HG03025 (cell line): Measurements from ENCODE around the gene SSU72.
"Not testable (repeated sequence)": the region's sequence is repeated elsewhere in the genome, so short reads cannot be mapped to it uniquely, and the experiment has no call there.

Experiments used
- ATAC-seq: cut with Tn5 transposase; IDR thresholded peaks from one replicate; pipeline ENCODE4 v1.9.1; 2021; ENCODE audit warnings: mild to moderate bottlenecking, moderate library complexity; ENCODE audit not compliant: unreplicated experiment, low FRiP score

Gene SSU72

DNA sequence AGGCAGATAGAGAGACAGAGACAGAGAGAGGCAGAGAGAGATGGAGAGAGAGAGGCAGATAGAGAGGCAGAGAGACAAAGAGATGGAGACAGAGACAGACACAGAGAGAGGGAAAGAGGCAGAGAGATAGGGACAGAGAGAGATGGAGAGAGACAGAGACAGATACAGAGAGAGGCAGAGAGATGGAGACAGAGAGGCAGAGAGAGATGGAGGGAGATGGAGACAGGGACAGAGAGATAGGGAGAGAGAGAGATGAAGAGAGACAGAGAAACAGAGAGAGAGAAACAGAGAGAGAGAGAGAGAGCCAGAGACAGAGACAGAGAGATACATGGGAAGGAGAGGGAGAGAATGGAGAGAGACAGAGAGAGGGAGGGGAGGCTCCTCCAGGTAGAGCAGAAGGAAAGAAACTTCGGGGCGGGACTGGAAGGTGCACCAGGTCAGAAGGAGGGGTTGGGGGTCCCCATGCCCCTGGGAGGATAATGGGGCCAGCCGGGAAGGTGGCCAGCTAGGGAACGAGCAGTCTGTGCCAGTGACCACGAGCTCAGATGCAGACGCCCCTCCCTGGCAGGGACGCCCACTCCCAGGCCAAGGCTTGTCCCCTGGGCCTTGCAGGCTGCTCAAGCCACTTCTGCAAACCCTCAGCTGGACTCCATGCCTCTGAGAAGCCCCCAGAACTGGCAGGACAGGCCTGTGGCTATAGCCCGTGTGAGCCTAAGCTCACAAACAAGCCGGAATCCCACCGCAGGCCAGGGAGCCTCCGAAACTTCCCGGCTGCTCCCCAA lies 22.0 kb upstream of the SSU72 start:
- no peak for ATAC-seq

DNA sequence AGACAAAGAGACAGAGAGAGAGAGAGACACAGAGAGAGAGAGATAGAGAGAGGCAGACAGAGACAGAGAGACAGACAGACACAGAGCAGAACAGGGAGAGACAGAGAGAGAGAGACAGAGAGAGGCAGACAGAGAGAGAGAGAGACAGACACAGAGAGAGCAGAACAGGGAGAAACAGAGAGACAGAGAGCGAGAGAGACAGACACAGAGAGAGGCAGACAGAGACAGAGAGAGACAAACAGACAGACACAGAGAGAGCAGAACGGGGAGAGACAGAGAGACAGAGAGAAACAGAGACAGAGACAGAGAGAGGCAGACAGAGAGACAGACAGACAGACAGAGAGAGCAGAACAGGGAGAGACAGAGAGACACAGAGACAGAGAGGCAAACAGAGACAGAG lies 20.7 kb upstream of the SSU72 start:
- not testable (repeated sequence) for ATAC-seq

DNA sequence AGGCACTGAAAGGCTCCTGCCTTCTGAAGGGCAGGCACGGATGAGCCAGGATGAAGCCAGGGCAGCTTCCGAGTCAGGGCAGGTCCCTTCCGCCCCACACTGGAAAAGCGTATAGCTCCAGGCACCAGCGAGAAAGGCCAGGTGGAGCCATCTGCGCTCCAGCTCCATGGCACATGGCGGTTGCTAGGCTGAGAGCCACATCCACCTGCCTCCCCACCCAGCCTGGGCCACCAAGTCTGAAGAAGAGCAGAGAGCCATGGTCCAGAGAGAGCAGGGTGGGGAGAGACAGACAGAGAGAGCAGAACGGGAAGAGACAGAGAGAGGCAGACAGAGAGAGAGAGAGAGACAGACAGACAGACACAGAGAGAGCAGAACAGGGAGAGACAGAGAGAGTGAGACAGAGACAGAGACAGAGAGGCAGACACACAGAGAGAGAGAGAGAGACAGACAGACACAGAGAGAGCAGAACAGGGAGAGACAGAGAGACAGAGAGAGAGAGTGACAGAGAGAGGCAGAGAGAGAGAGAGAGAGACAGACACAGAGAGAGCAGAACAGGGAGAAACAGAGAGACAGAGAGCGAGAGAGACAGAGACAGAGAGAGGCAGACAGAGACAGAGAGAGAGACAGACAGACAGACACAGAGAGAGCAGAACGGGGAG lies 20.1 kb upstream of the SSU72 start:
- no peak for ATAC-seq

DNA sequence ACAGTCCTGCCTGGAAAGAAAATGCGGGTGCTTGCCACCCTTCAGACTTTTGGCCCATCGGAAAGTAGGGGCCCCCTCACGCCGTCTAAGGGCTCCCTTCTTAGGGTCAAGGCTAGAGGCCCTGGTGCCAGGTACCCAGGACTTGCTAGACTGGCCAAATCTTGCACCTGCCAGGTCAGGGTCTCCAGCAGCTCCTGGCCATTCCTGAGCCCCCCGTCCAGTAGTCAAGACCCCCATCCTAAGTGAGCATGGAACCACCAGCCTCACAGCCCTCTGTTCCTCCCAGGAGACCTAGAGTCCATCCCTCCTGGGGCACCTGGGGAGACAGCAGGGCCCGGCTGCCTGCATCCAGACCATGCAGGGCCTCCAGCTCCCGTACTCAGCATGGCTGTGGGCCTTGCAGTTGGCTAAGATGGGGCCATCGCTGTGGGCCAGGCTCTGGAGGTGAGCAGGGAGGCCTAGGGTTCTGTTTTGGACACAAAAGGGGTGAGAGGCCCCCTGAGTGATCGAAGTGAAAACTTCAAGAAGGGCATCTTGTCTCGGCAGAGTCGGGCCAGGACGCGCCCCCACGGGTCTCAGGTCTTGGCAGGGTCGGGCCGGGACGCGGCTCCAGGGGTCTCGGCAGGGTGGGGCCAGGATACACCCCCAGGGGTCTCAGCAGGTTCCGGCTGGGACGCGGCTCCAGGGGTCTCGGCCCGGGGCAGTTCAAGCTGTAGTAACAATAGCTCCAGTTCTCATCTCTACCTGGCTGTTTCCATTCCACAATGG lies 19.4 kb upstream of the SSU72 start:
- ATAC-seq: no peak

DNA sequence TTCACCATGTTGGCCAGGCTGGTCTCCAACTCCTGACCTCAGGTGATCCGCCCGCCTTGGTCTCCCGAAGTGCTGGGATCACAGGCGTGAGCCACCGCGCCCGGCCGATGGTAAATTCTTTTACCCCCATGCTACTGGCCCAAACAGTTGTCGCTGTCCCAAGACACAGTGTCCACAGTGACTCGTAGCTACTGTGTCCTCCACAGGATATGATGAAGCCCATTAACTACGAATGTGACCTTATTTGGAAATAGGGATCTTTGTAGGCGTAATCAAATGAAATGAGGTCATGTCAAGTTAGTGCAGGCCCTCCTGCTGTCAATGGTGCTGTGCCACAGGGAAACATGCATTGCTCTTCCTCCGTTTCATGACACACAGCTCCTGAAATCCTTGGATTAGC lies 16.8 kb upstream of the SSU72 start:
- ATAC-seq: no peak

DNA sequence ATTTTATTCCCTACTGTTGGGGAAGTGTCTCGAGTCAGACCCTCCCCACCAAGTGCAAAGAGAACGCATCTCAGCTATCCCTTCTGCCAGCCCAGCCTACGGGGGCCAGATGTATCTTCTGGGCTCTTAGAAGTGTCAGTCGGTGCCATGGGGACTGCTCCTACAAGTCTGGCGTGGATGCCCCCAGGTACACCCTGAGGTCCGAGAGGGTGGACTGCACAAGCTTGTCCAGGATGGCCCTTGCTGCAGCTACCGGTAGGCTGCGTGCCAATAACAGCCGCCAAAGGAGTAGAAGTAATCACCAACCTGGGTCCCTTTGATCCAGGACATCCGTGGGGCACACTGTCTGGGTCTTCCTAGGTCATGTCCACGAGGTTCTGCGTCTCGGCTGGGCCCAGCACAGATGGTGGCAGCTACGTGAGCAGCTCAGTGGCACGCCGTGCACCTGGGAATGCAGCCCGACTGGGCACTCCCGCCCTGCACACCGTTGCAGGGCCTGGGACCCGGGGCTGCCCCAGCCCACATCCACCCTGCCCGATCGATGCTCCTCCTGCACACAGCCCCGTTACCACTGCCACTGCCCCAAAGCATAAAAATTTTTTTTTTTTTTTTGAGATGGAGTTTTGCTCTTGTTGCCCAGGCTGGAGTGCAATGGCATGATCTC lies 8.8 kb upstream of the SSU72 start:
- ATAC-seq: no peak

DNA sequence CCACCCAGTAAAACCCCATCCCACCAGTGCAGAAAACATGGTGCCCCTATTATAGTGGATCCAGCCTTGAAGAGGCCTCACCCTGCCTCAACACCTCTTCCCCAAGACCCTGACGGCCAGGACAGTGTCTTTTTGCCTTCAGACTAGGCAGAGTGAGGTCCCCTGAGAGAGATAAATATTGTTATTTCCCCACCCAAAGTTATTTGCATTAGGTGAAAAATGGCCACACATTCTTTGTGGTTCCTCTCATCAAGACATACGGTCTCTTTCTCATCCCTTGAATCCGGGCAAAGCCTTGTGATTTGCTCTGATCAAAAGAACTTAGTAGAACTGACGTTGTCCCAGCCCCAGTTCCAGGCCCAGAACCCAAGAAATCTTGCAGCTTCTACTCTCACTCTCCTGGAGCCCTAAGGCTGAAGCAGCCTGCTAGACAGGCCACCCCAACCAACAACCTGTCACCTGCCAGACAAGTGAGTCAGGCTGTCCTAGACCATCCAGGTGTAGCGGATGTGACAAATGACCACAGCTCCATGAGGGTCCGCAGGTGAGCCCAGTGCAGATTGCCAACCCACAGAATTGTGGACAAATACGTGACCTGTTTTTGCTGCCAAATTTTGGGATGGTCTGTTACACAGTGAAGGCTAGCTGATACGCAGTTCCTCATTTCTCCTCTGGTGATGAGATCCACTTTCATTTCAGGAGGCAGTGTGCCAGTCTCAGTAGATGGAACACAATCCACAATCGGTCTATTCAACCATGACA lies 8.1 kb upstream of the SSU72 start:
- no peak for ATAC-seq

DNA sequence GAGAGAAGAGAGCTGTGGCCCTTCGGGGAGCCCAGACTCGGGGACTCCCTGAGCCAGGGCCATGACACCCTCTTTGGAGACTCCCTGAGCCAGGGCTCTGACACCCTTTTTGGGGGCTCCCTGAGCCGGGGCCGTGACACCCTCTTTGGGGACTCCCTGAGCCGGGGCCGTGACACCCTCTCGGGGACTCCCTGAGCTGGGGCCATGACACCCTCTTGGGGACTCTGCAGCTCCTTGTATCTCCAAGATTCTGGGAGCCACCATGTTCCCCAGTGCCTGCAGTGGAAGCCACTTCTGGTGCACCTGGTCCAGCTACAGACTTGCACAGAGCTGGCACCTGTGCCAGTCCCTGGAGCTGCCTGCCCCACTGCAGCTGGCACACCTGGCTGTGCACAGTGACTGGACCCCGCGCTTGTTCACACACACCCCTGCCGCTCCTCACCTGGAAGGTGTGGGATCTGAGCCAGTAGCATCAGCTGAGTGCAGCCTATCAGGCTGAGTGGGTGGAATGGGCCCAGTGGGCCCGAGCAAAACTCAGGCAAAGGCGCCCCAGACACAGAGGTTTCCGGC lies 3.8 kb upstream of the SSU72 start:
- ATAC-seq: no peak

DNA sequence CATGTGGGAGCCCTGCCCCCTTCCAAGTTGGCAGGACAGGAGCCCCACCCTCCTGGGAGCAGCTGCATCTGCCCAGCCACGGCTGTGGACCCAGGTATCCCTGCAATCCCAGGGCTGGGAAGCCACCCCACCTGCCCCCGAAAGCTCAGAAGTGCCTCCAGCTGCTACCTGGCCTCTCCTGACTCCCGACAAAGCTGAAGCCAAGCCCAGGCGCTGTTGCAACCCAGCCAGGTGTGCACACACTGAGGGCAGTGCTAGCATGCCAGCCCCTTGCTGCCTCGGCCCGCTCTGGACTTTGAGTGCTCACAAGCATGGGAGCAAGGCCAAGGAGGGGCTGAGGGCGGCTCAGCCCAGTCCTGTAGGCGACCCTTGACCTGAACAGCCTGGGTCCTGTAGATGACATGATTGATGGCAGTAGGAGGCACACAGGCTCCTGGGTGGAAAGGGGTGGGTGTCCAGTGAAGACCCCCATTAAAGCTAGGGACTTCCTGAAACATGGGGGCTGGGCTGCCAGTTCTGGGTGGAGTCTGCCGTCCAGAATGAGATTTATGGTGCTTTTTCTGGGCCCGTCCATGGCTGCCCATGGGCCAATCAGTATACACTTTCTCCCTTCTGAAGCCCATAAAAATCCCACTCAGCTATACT lies 2.8 kb upstream of the SSU72 start:
- no peak for ATAC-seq

DNA sequence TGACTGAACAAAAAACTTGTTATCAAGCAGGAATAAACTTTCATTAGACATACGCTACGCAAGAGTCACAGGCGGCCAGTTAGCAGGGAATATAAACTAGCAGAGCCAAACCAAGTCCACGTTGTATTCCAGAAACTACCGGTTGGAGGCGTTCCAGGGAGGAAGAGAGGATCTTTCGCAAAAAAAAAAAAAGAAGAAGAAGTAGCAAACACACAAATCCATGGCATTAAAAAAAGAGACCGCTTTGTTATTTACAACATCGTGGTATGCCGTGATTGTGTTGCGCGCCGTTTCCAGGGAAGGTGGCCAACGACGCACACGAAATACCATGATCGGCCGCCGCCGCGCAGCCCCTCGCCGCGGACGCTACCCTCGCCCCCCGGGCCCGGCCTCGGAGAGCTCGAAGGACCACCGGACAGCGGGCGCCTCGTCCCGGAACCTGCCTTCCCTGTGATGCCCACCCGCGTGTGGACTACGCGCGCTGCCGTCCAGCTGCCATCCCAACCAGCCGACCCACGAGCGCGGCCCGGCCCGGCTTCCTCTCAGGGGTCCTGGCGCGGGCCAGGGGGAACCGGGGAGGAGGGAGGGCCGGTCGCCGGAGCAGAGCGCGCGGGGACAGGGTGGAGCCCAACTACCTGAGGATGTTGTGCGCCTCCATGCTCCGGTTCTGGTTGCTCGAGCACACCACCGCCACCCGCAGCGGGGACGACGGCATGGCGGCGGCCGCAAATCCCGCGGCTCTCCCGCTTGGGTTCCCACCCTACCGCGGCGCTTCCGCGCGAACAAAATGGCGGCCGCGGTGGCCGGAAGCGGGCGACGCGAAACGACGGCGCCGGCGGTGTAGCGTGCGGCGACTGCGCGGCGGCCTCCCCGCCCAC lies 581 bp downstream of the SSU72 start:
- ATAC-seq: peak; percentile 51

DNA sequence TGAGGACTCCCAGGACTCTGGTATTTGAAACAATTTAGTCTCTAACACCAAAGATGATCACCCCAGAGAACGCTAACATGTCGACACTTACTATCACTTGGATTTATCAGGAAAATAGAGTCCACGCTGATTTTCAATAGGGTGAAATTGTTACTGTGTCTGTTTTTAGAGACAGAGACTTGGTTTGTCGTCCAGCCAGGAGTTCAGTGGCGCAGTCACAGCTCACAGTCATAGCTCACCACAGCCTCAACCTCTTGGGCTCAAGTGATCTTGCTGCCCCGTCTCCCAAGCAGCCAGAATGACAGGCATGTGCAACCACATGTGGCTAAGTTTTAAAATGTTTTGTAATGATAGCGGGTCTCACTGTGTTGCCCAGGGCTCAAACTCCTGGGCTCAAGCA lies 5.3 kb downstream of the SSU72 start:
- ATAC-seq: no peak

DNA sequence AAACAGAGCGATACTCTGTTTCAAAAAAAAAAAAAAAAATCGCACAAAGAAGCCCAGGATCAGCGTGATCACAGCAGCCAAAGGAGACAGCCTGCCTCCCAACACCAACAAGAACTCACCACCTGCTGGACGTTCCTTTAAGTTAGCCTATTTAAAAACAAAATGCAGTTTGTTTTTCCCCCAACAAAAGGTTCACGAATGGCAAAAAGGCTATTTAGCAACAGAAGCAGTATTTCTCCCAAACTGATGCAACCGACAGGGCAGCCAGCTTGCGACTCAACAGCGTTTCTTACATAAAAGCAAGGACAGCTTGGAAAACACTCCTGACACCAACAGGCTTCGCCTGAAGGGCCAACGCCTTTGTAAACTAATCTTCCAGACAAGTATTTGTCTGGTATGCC lies 6.8 kb downstream of the SSU72 start:
- ATAC-seq: no peak

DNA sequence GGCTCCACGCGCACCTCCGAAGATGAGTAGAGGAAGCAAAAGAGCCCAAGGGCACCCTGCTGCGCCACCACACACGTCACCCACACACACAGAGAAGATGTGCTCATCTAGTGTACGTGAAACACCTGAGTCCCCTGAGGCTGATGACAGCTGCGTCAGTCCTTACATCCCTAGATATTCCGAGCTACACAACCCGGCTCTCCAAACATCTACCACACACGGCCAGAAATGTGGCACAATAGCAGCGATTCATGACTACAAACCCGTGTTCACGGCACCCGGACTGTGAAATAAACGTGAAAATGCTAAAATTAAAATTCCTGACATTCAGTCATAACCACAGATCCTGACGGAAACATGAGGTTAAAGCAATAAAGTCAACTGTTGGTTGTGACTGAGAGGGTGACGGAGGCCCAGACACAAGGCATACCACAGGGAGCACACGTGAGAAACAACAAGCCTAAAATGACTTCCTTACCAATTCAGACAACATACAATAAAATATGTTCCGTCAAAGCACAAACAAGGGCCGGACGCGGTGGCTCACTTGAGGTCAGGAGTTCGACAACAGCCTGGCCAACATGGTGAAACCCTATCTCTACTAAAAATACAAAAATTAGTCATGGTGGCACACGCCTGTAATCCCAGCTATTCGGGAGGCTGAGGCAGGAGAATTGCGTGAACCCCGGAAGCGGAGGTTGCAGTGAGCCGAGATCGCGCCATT lies 7.3 kb downstream of the SSU72 start:
- no peak for ATAC-seq

DNA sequence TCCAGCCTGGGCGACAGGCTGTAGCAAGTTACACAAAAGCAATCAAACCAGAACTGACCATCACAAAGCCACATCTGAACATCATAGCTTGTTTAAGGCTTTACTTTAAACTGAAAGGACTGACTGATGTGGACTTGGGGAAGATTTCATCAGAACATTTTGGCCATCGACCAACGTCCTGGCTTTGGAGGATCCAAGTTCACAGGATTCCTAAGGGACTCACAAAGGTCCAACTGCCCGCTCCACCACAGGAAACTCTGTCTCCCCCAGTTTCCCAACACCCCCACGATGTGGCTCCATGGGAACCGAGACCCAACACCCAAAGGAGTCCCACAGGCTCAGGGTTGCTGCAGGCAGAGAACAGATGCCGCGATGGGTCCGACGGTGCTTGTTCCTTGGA lies 9.3 kb downstream of the SSU72 start:
- no peak for ATAC-seq

DNA sequence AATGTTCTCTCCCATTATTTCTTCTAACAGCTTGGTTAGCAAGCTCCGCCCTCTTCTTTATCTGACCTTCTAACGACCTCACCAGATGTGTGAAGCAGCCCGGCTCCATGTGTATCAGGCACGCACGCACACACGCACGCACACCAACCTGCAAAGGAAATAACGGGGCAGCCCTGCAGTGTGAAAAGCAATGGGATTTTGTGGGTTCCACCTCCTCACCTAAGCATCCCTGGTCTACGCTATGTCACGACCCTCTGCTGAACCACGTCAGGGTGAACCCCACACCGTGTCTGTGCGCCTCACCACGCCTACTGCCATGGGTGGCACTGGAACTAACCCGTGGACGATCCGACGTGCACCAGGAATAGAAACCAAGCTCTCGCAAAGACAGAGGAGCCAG lies 10.4 kb downstream of the SSU72 start:
- no peak for ATAC-seq

DNA sequence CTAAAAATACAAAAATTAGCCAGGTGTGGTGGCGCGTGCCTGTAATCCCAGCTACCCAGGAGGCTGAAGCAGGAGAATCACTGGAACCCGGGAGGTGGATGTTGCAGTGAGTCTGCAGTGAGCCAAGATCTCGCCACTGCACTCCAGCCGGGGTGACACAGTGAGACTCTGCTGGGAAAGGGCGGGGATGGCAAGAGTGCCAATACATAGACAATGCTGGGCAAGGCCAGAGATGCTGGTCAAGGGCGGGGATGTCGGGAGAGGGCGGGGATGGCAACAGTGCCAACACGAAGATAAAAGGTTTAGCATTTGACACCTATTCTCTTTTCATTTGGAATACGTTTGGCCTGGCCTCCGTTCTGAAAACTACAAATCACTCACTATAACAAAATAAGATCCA lies 11.0 kb downstream of the SSU72 start:
- no peak for ATAC-seq

DNA sequence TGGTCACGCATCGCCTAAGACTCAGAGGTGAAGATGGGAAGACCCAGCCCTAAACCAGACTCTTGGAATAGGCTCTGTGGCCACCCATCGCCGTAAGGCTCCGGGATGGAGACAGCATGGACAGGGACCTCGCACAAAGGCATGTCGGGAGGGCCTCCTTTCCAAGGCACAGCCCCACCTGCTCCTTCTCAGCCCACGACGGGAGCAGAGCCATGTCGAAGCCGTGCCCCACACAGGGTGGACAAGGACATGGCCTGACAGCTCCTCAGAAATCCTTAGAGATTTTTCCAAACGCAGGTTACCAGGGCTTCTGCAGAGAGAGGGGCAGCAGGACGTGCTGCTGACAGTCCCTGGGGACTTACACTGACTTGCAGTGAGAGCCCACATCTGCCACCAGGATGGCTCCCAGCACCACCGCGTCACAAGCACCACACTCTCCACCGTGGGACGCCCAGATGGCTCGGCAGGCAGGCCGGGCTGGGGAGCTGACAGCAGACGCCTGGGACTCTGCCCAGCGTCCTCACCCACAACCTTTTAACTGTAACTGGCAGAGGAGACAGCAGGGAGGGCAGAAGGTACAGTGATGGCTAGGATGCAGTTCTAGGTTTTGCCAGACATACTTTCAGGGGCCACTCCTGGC lies 12.0 kb downstream of the SSU72 start:
- ATAC-seq: no peak
